Measurements from ENCODE around the gene DCDC1. TPM values are rescaled to one million over a fixed set of nuclear protein-coding genes. Genes with fewer than 3 reads are reported as not detected.

DCDC1 gene
- total RNA-seq, 4 donors from 2014 or later = 0.17 TPM; not detected in 3

GRCh38 chr11:31106326-31106725 lies 263.2 kb downstream of the DCDC1 start:
- 38% methylated on average over 3 of the region's 3 CpGs for WGBS
- TF ChIP-seq POLR2A (IDR thresholded peaks at IDR 0.05; ENCODE audit: low read depth) (no peak), POLR2AphosphoS5 (IDR thresholded peaks at IDR 0.05) (no peak), EP300 (IDR thresholded peaks at IDR 0.05) (no peak), CTCF (IDR thresholded peaks at IDR 0.05) (no peak)
- H3K27me3 ChIP-seq = no peaks in the 10 kb centered on the region

GRCh38 chr11:31102875-31103274 lies 266.7 kb downstream of the DCDC1 start:
- H3K27me3 ChIP-seq = no peaks in the 10 kb centered on the region
- intact Hi-C loops (cut with DNase I) = no loop called here
- TF ChIP-seq POLR2AphosphoS5 (IDR thresholded peaks at IDR 0.05) (no peak), EP300 (IDR thresholded peaks at IDR 0.05) (no peak), CTCF (IDR thresholded peaks at IDR 0.05) (no peak), POLR2A (IDR thresholded peaks at IDR 0.05; ENCODE audit: low read depth) (no peak)
- H3K27ac ChIP-seq (replicated peaks in 1 of 4) = no peak overlapping the region
- 78% methylated on average over 5 of the region's 5 CpGs for WGBS
- DNase-seq (ENCODE audit: extremely low spot score) = no peak
- no peaks in the 10 kb centered on the region for H3K4me1 ChIP-seq
- no peaks in the 10 kb centered on the region for H3K36me3 ChIP-seq
- H3K9me3 ChIP-seq = no peaks in the 10 kb centered on the region
- H3K4me3 ChIP-seq = no peak overlapping the region

More at GRCh38 chr11:31106326-31106725, 263.2 kb downstream of the DCDC1 start:
- no peaks in the 10 kb centered on the region for H3K9me3 ChIP-seq
- intact Hi-C loops (cut with DNase I) = no loop called here
- H3K4me1 ChIP-seq = no peaks in the 10 kb centered on the region
- no peaks in the 10 kb centered on the region for H3K36me3 ChIP-seq
- H3K27ac ChIP-seq (replicated peaks in 1 of 4) = no peak overlapping the region
- H3K4me3 ChIP-seq = no peak overlapping the region
- DNase-seq (ENCODE audit: extremely low spot score) = no peak

GRCh38 chr11:31102316-31102715 lies 267.2 kb downstream of the DCDC1 start:
- H3K27me3 ChIP-seq = no peaks in the 10 kb centered on the region
- intact Hi-C loops (cut with DNase I) = no loop called here
- H3K27ac ChIP-seq (replicated peaks in 1 of 4) = no peak overlapping the region
- no peaks in the 10 kb centered on the region for H3K36me3 ChIP-seq
- DNase-seq (ENCODE audit: extremely low spot score) = no peak
- TF ChIP-seq CTCF (IDR thresholded peaks at IDR 0.05) (no peak), POLR2AphosphoS5 (IDR thresholded peaks at IDR 0.05) (no peak), POLR2A (IDR thresholded peaks at IDR 0.05; ENCODE audit: low read depth) (no peak), EP300 (IDR thresholded peaks at IDR 0.05) (no peak)
- H3K9me3 ChIP-seq = no peaks in the 10 kb centered on the region
- no peaks in the 10 kb centered on the region for H3K4me1 ChIP-seq
- H3K4me3 ChIP-seq = no peak overlapping the region

GRCh38 chr11:31096191-31096805 lies 273.2 kb downstream of the DCDC1 start:
- Histone ChIP-seq H3K4me1 (no peaks in the 10 kb centered on the region), H3K4me3 (no peak overlapping the region), H3K9me3 (no peaks in the 10 kb centered on the region), H3K36me3 (no peaks in the 10 kb centered on the region), H3K27me3 (no peaks in the 10 kb centered on the region), H3K27ac (replicated peaks in 1 of 4) (no peak overlapping the region)
- DNase-seq (ENCODE audit: extremely low spot score) = no peak
- TF ChIP-seq POLR2AphosphoS5 (IDR thresholded peaks at IDR 0.05) (no peak), EP300 (IDR thresholded peaks at IDR 0.05) (no peak), POLR2A (IDR thresholded peaks at IDR 0.05; ENCODE audit: low read depth) (no peak), CTCF (IDR thresholded peaks at IDR 0.05) (no peak)
- WGBS = 55% methylated on average over 2 of the region's 2 CpGs
- intact Hi-C loops (cut with DNase I) = no loop called here

GRCh38 chr11:31092638-31093037 lies 276.9 kb downstream of the DCDC1 start:
- no peak for TF ChIP-seq CTCF (IDR thresholded peaks at IDR 0.05)
- no peak for TF ChIP-seq EP300 (IDR thresholded peaks at IDR 0.05)
- no peak for TF ChIP-seq POLR2A (IDR thresholded peaks at IDR 0.05; ENCODE audit: low read depth)
- no peak for TF ChIP-seq POLR2AphosphoS5 (IDR thresholded peaks at IDR 0.05)
- H3K4me3 ChIP-seq = no peak overlapping the region
- H3K9me3 ChIP-seq = peaks cover 0 to 15% (median 7%) of the 10 kb centered on the region in 4 donors
- H3K27ac ChIP-seq (replicated peaks in 1 of 4) = no peak overlapping the region
- H3K4me1 ChIP-seq = no peaks in the 10 kb centered on the region
- DNase-seq (ENCODE audit: extremely low spot score) = no peak
- no peaks in the 10 kb centered on the region for H3K27me3 ChIP-seq
- intact Hi-C loops (cut with DNase I) = no loop called here
- H3K36me3 ChIP-seq = no peaks in the 10 kb centered on the region

All from esophagus muscularis mucosa (tissue), 4 donors.